GM21528 (cell line): ENCODE data around the gene ERVMER34-1.

Source experiments
- ATAC-seq: cut with Tn5 transposase; IDR thresholded peaks from one replicate; pipeline ENCODE4 v1.9.1; 2021; ENCODE audit warnings: mild to moderate bottlenecking, moderate library complexity; ENCODE audit not compliant: unreplicated experiment, low FRiP score

The ERVMER34-1 gene

GRCh38 chr4:52750819-52751486, at the start of gene ERVMER34-1:
Gene ERVMER34-1 (minus strand): TSS chr4:52751425. CDS start chr4:52745520, 5,905 bp downstream.
- no peak for ATAC-seq

GRCh38 chr4:52799813-52800212, 48.6 kb upstream of the ERVMER34-1 start:
- no peak for ATAC-seq

- ATAC-seq: no peak
Measured at GRCh38 chr4:52795533-52795932, 44.3 kb upstream of the ERVMER34-1 start.

GRCh38 chr4:52791936-52792335, 40.7 kb upstream of the ERVMER34-1 start:
- no peak for ATAC-seq

- no peak for ATAC-seq
Measured at GRCh38 chr4:52789774-52790173, 38.5 kb upstream of the ERVMER34-1 start.

- ATAC-seq: no peak
Measured at GRCh38 chr4:52788806-52789205, 37.6 kb upstream of the ERVMER34-1 start.

- no peak for ATAC-seq
Measured at GRCh38 chr4:52783069-52783468, 31.8 kb upstream of the ERVMER34-1 start.

GRCh38 chr4:52780617-52781354, 29.6 kb upstream of the ERVMER34-1 start:
- ATAC-seq: no peak

GRCh38 chr4:52780206-52780605, 29.0 kb upstream of the ERVMER34-1 start:
- ATAC-seq: no peak

GRCh38 chr4:52760256-52760655, 9.0 kb upstream of the ERVMER34-1 start:
- no peak for ATAC-seq

GRCh38 chr4:52755426-52755825, 4.2 kb upstream of the ERVMER34-1 start:
- no peak for ATAC-seq

GRCh38 chr4:52752936-52753335, 1.7 kb upstream of the ERVMER34-1 start:
- ATAC-seq: no peak

GRCh38 chr4:52751487-52751911, 274 bp upstream of the ERVMER34-1 start:
- no peak for ATAC-seq

- ATAC-seq: no peak
Measured at GRCh38 chr4:52750213-52750612, 1.0 kb downstream of the ERVMER34-1 start.

- peak; percentile 66 for ATAC-seq
Measured at GRCh38 chr4:52748432-52748831, 2.8 kb downstream of the ERVMER34-1 start.

- no peak for ATAC-seq
Measured at GRCh38 chr4:52744588-52744987, 6.6 kb downstream of the ERVMER34-1 start.

GRCh38 chr4:52743444-52744019, 7.7 kb downstream of the ERVMER34-1 start:
- no peak for ATAC-seq

- ATAC-seq: no peak
Measured at GRCh38 chr4:52729586-52729985, 21.6 kb downstream of the ERVMER34-1 start.

GRCh38 chr4:52728691-52729240, 22.5 kb downstream of the ERVMER34-1 start:
- no peak for ATAC-seq

GRCh38 chr4:52726826-52727580, 24.2 kb downstream of the ERVMER34-1 start:
- ATAC-seq: no peak
